ENCODE data around the gene MEGF8.

- no peak for TF ChIP-seq EZH2 (IDR thresholded peaks at IDR 0.05; ENCODE audit: borderline replicate concordance, low read depth, low read length, severe bottlenecking)
- TF ChIP-seq, protein P1, sequence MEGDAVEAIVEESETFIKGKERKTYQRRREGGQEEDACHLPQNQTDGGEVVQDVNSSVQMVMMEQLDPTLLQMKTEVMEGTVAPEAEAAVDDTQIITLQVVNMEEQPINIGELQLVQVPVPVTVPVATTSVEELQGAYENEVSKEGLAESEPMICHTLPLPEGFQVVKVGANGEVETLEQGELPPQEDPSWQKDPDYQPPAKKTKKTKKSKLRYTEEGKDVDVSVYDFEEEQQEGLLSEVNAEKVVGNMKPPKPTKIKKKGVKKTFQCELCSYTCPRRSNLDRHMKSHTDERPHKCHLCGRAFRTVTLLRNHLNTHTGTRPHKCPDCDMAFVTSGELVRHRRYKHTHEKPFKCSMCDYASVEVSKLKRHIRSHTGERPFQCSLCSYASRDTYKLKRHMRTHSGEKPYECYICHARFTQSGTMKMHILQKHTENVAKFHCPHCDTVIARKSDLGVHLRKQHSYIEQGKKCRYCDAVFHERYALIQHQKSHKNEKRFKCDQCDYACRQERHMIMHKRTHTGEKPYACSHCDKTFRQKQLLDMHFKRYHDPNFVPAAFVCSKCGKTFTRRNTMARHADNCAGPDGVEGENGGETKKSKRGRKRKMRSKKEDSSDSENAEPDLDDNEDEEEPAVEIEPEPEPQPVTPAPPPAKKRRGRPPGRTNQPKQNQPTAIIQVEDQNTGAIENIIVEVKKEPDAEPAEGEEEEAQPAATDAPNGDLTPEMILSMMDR (IDR thresholded peaks at IDR 0.05; ENCODE audit: extremely low read depth in 1 of 2, insufficient read depth in 1 of 2, low read depth in 1 of 2, low read length in 2 of 2): no peak
- peak; percentile 15 for TF ChIP-seq POLR2A (IDR thresholded peaks at IDR 0.05; ENCODE audit: low read depth, low read length)
- no peak for TF ChIP-seq POLR2AphosphoS5 (IDR thresholded peaks at IDR 0.05; ENCODE audit: insufficient read depth, low read depth, low read length)
These were observed 47.5 kb upstream of the MEGF8 start for GRCh38 chr19:42277821-42278451.

Measured in endothelial cell of umbilical vein (primary cell).